Ovary (tissue), 3 donors: ENCODE data around the gene PHKA2.

Experiments
- EP300 ChIP-seq: sonication (generic); formaldehyde crosslinking; IDR thresholded peaks from one replicate; pipeline ENCODE4 v1.6.1; 2017; ENCODE audit warnings: antibody characterized with exemption
- TF ChIP-seq, protein P1 (sequence below), 3 donors: fragments of 450-650 bp in 2 of 3; fragments of 200-600 bp in 1 of 3; IDR thresholded peaks; one replicate each; pipeline versions ENCODE4 v1.5.1 to v1.8.0; 2016 to 2022; ENCODE audit warnings: antibody characterized with exemption in 3 of 3, mild to moderate bottlenecking in 1 of 3
- donor health status: DM: no; HTN: no; CAD: no.

DNA sequence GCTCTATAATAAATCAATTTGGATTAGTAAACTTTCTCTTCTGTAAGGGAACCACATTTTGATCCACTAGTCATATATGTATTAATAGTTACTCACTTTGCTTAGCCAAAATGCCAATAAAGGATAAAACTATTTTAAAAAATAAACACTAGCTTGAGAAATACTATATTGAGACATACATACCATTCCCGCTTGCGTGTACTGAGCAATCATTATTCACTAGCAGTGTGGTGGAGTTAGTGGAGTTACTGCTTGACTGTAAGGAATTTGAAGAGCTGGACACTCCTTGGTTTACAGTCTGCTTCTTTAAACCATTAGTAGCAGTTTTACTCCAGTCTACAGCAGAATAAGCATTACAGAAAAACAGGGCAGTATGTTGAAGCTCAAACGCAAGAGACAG lies 10.8 kb upstream of the PHKA2 start:
- TF ChIP-seq, protein P1, sequence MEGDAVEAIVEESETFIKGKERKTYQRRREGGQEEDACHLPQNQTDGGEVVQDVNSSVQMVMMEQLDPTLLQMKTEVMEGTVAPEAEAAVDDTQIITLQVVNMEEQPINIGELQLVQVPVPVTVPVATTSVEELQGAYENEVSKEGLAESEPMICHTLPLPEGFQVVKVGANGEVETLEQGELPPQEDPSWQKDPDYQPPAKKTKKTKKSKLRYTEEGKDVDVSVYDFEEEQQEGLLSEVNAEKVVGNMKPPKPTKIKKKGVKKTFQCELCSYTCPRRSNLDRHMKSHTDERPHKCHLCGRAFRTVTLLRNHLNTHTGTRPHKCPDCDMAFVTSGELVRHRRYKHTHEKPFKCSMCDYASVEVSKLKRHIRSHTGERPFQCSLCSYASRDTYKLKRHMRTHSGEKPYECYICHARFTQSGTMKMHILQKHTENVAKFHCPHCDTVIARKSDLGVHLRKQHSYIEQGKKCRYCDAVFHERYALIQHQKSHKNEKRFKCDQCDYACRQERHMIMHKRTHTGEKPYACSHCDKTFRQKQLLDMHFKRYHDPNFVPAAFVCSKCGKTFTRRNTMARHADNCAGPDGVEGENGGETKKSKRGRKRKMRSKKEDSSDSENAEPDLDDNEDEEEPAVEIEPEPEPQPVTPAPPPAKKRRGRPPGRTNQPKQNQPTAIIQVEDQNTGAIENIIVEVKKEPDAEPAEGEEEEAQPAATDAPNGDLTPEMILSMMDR (IDR thresholded peaks at IDR 0.05): no peak
- TF ChIP-seq EP300: no peak
